CD8-positive, alpha-beta memory T cell (primary cell): ENCODE data around the gene SEMA3A. TPM values are rescaled to one million over a fixed set of nuclear protein-coding genes. Genes with fewer than 3 reads are reported as not detected.

ENCODE experiments used
- CTCF ChIA-PET: fragments of 350-600 bp; sonication (Branson Sonifier 250); formaldehyde crosslinking; loops from one replicate; lab custom pipeline; 2021; ENCODE audit warnings: antibody characterized with exemption; lab: Charles Lee
- POLR2A ChIA-PET: fragments of 350-600 bp; sonication (Branson Sonifier 250); formaldehyde crosslinking; loops from one replicate; lab custom pipeline; 2021; ENCODE audit warnings: antibody characterized with exemption; lab: Charles Lee
- DNase-seq, 5 donors: peaks; one replicate each; pipeline versions ENCODE4 v3.0.0 to v3.0.0-alpha.2; 2020 to 2022; ENCODE audit warnings: mixed read lengths in 1 of 5
- H3K27ac ChIP-seq: one replicate; pipeline ENCODE4 v1.7.0; 2013; ENCODE audit warnings: low read depth, mild to moderate bottlenecking, low read length, moderate library complexity
- H3K27me3 ChIP-seq: 2 replicates; pipeline ENCODE4 v1.7.0; 2013; ENCODE audit warnings: low read length, mild to moderate bottlenecking; ENCODE audit not compliant: insufficient read depth, poor library complexity, severe bottlenecking
- H3K36me3 ChIP-seq: 2 replicates; pipeline ENCODE4 v1.7.0; 2013; ENCODE audit warnings: mild to moderate bottlenecking, low read length, moderate library complexity; ENCODE audit not compliant: insufficient read depth
- H3K4me1 ChIP-seq: 2 replicates; pipeline ENCODE4 v1.7.0; 2013; ENCODE audit warnings: mild to moderate bottlenecking, low read length, moderate library complexity; ENCODE audit not compliant: insufficient read depth
- H3K4me3 ChIP-seq: 2 replicates; pipeline ENCODE4 v1.7.0; 2013; ENCODE audit warnings: mild to moderate bottlenecking, low read length
- H3K9me3 ChIP-seq: 2 replicates; pipeline ENCODE4 v1.7.0; 2013; ENCODE audit warnings: mild to moderate bottlenecking, low read length
- H3K27ac Mint-ChIP-seq, 8 donors: one replicate each; pipeline ENCODE4 v1.8.0; 2020 to 2021; ENCODE audit warnings: mixed read lengths in 8 of 8, mild to moderate bottlenecking in 6 of 8, inconsistent platforms in 3 of 8, moderate library complexity in 3 of 8
- H3K27me3 Mint-ChIP-seq, 2 donors: one replicate each; pipeline ENCODE4 v1.8.0; 2020 to 2021; ENCODE audit warnings: mixed read lengths in 2 of 2, mild to moderate bottlenecking in 1 of 2, moderate library complexity in 1 of 2
- H3K36me3 Mint-ChIP-seq, 3 donors: one replicate each; pipeline ENCODE4 v1.8.0; 2020 to 2021; ENCODE audit warnings: mixed read lengths in 3 of 3, inconsistent platforms in 1 of 3, mild to moderate bottlenecking in 1 of 3
- H3K4me1 Mint-ChIP-seq, 3 donors: one replicate each; pipeline ENCODE4 v1.8.0; 2020 to 2021; ENCODE audit warnings: mixed read lengths in 3 of 3, inconsistent platforms in 1 of 3, mild to moderate bottlenecking in 1 of 3
- H3K4me3 Mint-ChIP-seq, 7 donors: one replicate each; pipeline ENCODE4 v1.8.0; 2020 to 2021; ENCODE audit warnings: mixed read lengths in 7 of 7, mild to moderate bottlenecking in 6 of 7, moderate library complexity in 4 of 7, inconsistent platforms in 2 of 7
- H3K9me3 Mint-ChIP-seq, 5 donors: one replicate each; pipeline ENCODE4 v1.8.0; 2020 to 2022; ENCODE audit warnings: mixed read lengths in 5 of 5, mild to moderate bottlenecking in 3 of 5, moderate library complexity in 2 of 5, inconsistent platforms in 1 of 5
- polyA plus RNA-seq: library from polyadenylated mRNA; unstranded; fragments of 300-500 nt; fragmentation: Illumina TruSeq; gene quantifications from one replicate; pipeline ENCODE4 v1.2.3, GENCODE V29; 2021
- total RNA-seq, 2 experiments: library from RNA; stranded (reverse); gene quantifications; one replicate each; pipeline ENCODE4 v1.2.3, GENCODE V29; 2021

The SEMA3A gene
- total and polyA plus RNA-seq, 3 experiments from 2014 or later, result not detected

DNA sequence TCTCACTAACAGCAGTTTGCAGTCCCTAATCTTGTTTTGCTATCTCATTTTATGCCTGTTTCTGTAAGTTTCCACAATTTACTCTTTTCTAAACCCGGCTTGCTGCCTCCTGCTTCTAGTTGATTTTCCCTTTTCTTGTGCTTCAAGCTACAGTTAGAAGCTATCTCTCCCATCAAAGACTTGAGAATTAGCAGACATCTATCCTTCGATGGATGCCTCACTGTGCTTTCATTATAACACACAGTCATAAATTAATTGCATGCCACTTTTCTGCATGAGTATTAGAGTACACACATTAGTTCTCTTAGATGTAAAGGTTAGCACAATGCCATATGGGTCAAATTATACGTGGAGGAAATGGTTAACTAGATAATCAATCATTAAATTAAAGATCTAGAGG lies 48.7 kb downstream of the SEMA3A start:
- Histone ChIP-seq H3K4me1 (no peaks in the 10 kb centered on the region), H3K9me3 (no peaks in the 10 kb centered on the region), H3K36me3 (no peaks in the 10 kb centered on the region), H3K27ac (no peak overlapping the region), H3K27me3 (no peaks in the 10 kb centered on the region), H3K4me3 (no peak overlapping the region)
- Mint-ChIP-seq H3K4me1 (no peaks in the 10 kb centered on the region), H3K27ac (no peak overlapping the region), H3K4me3 (no peak overlapping the region), H3K36me3 (peaks cover 0 to 2% (median 0%) of the 10 kb centered on the region in 3 donors), H3K27me3 (no peaks in the 10 kb centered on the region), H3K9me3 (peaks cover 2 to 14% (median 13%) of the 10 kb centered on the region in 5 donors)
- ChIA-PET CTCF (no interaction called here), POLR2A (no interaction called here)
- DNase-seq, result no peak

GRCh38 chr7:84144935-84145334 lies 49.7 kb downstream of the SEMA3A start:
- no peak overlapping the region for H3K4me3 ChIP-seq
- Mint-ChIP-seq H3K27me3 (no peaks in the 10 kb centered on the region), H3K27ac (no peak overlapping the region), H3K4me1 (no peaks in the 10 kb centered on the region), H3K36me3 (peaks cover 0 to 2% (median 0%) of the 10 kb centered on the region in 3 donors), H3K9me3 (peaks cover 2 to 17% (median 13%) of the 10 kb centered on the region in 5 donors), H3K4me3 (no peak overlapping the region)
- no peaks in the 10 kb centered on the region for H3K36me3 ChIP-seq
- no peaks in the 10 kb centered on the region for H3K27me3 ChIP-seq
- H3K27ac ChIP-seq, result no peak overlapping the region
- no peaks in the 10 kb centered on the region for H3K9me3 ChIP-seq
- POLR2A ChIA-PET, result no interaction called here
- CTCF ChIA-PET, result no interaction called here
- no peaks in the 10 kb centered on the region for H3K4me1 ChIP-seq
- DNase-seq, result no peak

DNA sequence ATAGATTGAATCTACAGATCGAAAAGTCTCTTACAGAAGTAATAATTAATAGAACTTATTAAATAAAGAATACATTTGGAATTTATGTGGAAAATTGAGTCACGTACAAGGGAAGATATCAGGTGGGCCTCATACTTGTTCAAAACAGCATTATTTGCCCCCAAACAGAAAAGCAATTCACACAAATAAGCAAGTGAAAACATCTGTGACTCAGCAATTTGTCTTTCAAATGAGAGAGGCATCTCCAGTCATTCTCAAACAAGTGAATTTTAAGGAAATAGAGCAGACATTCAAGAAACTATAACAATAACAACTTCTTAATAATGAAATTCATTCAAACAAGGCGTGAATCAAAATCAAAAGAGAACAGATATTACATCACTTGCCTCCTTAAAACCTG lies 50.1 kb downstream of the SEMA3A start:
- H3K27me3 Mint-ChIP-seq, result no peaks in the 10 kb centered on the region
- DNase-seq, result no peak

GRCh38 chr7:84142726-84143125 lies 51.9 kb downstream of the SEMA3A start:
- CTCF ChIA-PET, result no interaction called here
- H3K9me3 ChIP-seq, result no peaks in the 10 kb centered on the region
- H3K36me3 ChIP-seq, result no peaks in the 10 kb centered on the region
- peaks cover 2 to 15% (median 10%) of the 10 kb centered on the region in 5 donors for H3K9me3 Mint-ChIP-seq
- H3K4me3 ChIP-seq, result no peak overlapping the region
- no peaks in the 10 kb centered on the region for H3K27me3 ChIP-seq
- no peak overlapping the region for H3K27ac Mint-ChIP-seq
- no peak for DNase-seq
- peaks cover 0 to 2% (median 0%) of the 10 kb centered on the region in 3 donors for H3K36me3 Mint-ChIP-seq
- POLR2A ChIA-PET, result no interaction called here
- H3K4me3 Mint-ChIP-seq, result no peak overlapping the region
- no peak overlapping the region for H3K27ac ChIP-seq
- no peaks in the 10 kb centered on the region for H3K4me1 ChIP-seq
- H3K4me1 Mint-ChIP-seq, result no peaks in the 10 kb centered on the region
- no peaks in the 10 kb centered on the region for H3K27me3 Mint-ChIP-seq

More for the DNA sequence above, 50.1 kb downstream of the SEMA3A start:
- CTCF ChIA-PET, result no interaction called here
- no peak overlapping the region for H3K27ac ChIP-seq
- Mint-ChIP-seq H3K9me3 (peaks cover 2 to 20% (median 11%) of the 10 kb centered on the region in 5 donors), H3K27ac (no peak overlapping the region), H3K4me1 (no peaks in the 10 kb centered on the region), H3K4me3 (no peak overlapping the region), H3K36me3 (peaks cover 0 to 2% (median 0%) of the 10 kb centered on the region in 3 donors)
- no peak overlapping the region for H3K4me3 ChIP-seq
- POLR2A ChIA-PET, result no interaction called here
- H3K27me3 ChIP-seq, result no peaks in the 10 kb centered on the region
- H3K36me3 ChIP-seq, result no peaks in the 10 kb centered on the region
- no peaks in the 10 kb centered on the region for H3K9me3 ChIP-seq
- H3K4me1 ChIP-seq, result no peaks in the 10 kb centered on the region

GRCh38 chr7:84139986-84140729 lies 54.4 kb downstream of the SEMA3A start:
- CTCF ChIA-PET, result no interaction called here
- POLR2A ChIA-PET, result no interaction called here

GRCh38 chr7:84138411-84138810 lies 56.2 kb downstream of the SEMA3A start:
- Histone ChIP-seq H3K27ac (no peak overlapping the region), H3K4me3 (no peak overlapping the region), H3K36me3 (no peaks in the 10 kb centered on the region), H3K9me3 (no peaks in the 10 kb centered on the region), H3K27me3 (no peaks in the 10 kb centered on the region), H3K4me1 (no peaks in the 10 kb centered on the region)
- Mint-ChIP-seq H3K4me3 (no peak overlapping the region), H3K27ac (no peak overlapping the region), H3K36me3 (peaks cover 0 to 2% (median 0%) of the 10 kb centered on the region in 3 donors), H3K9me3 (peaks cover 6 to 22% (median 15%) of the 10 kb centered on the region in 5 donors), H3K27me3 (no peaks in the 10 kb centered on the region), H3K4me1 (no peaks in the 10 kb centered on the region)
- DNase-seq, result no peak
- ChIA-PET CTCF (no interaction called here), POLR2A (no interaction called here)

More at GRCh38 chr7:84139986-84140729, 54.4 kb downstream of the SEMA3A start:
- Mint-ChIP-seq H3K27ac (no peak overlapping the region), H3K4me3 (no peak overlapping the region), H3K27me3 (no peaks in the 10 kb centered on the region), H3K9me3 (peaks cover 6 to 18% (median 15%) of the 10 kb centered on the region in 5 donors), H3K4me1 (no peaks in the 10 kb centered on the region), H3K36me3 (peaks cover 0 to 2% (median 0%) of the 10 kb centered on the region in 3 donors)
- Histone ChIP-seq H3K27me3 (no peaks in the 10 kb centered on the region), H3K36me3 (no peaks in the 10 kb centered on the region), H3K9me3 (no peaks in the 10 kb centered on the region), H3K4me3 (no peak overlapping the region), H3K27ac (no peak overlapping the region), H3K4me1 (no peaks in the 10 kb centered on the region)
- no peak for DNase-seq

- Histone ChIP-seq H3K27ac (no peak overlapping the region), H3K4me3 (no peak overlapping the region), H3K9me3 (no peaks in the 10 kb centered on the region), H3K4me1 (no peaks in the 10 kb centered on the region), H3K36me3 (no peaks in the 10 kb centered on the region), H3K27me3 (no peaks in the 10 kb centered on the region)
- no peak for DNase-seq
- CTCF ChIA-PET, result no interaction called here
- no peak overlapping the region for H3K27ac Mint-ChIP-seq
- H3K4me3 Mint-ChIP-seq, result no peak overlapping the region
- POLR2A ChIA-PET, result no interaction called here
- H3K4me1 Mint-ChIP-seq, result no peaks in the 10 kb centered on the region
- H3K27me3 Mint-ChIP-seq, result no peaks in the 10 kb centered on the region
- H3K9me3 Mint-ChIP-seq, result peaks cover 6 to 22% (median 12%) of the 10 kb centered on the region in 5 donors
- peaks cover 0 to 2% (median 0%) of the 10 kb centered on the region in 3 donors for H3K36me3 Mint-ChIP-seq
These were observed 56.8 kb downstream of the SEMA3A start for GRCh38 chr7:84137812-84138211.

DNA sequence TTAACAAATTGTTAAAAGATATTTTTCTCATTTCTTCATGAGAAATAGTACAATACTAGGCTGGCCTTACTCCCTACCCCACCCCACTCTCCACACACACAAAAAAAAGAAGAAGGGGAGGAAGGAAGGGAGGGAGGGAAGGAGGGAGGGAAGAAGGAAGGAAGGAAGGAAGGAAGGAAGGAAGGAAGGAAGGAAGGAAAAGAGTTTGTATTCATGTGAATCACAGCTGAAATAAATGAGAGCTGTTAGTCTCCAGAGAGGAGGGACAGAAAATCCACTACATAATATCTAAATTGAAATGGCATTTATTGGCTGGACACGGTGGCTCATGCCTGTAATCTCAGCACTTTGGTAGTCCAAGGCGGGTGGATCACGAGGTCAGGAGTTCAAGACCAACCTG lies 57.8 kb downstream of the SEMA3A start:
- no peak for DNase-seq
- Histone ChIP-seq H3K27ac (no peak overlapping the region), H3K27me3 (no peaks in the 10 kb centered on the region), H3K9me3 (no peaks in the 10 kb centered on the region), H3K36me3 (no peaks in the 10 kb centered on the region), H3K4me1 (no peaks in the 10 kb centered on the region), H3K4me3 (no peak overlapping the region)
- CTCF ChIA-PET, result no interaction called here
- Mint-ChIP-seq H3K4me3 (no peak overlapping the region), H3K36me3 (peaks cover 0 to 2% (median 0%) of the 10 kb centered on the region in 3 donors), H3K27ac (no peak overlapping the region), H3K9me3 (peaks cover 5 to 22% (median 8%) of the 10 kb centered on the region in 5 donors), H3K4me1 (no peaks in the 10 kb centered on the region), H3K27me3 (no peaks in the 10 kb centered on the region)
- POLR2A ChIA-PET, result no interaction called here
